ENCODE data around the gene RUVBL2. TPM values are rescaled to one million over a fixed set of nuclear protein-coding genes. Genes with fewer than 3 reads are reported as not detected.

The RUVBL2 gene
- total RNA-seq, 1 donor from 2014 or later, result 64.2 TPM

GRCh38 chr19:48968179-48968661 is 25.5 kb upstream of the RUVBL2 start:
- H3K27ac Mint-ChIP-seq (ENCODE audit: unreplicated experiment), result peak overlapping the region; percentile 98
- no peaks in the 10 kb centered on the region for H3K27me3 Mint-ChIP-seq (ENCODE audit: unreplicated experiment)
- TF ChIP-seq CTCF (IDR thresholded peaks at IDR 0.05), result no peak
- H3K36me3 Mint-ChIP-seq (ENCODE audit: unreplicated experiment), result peaks cover 17% of the 10 kb centered on the region
- no peaks in the 10 kb centered on the region for H3K9me3 Mint-ChIP-seq (ENCODE audit: unreplicated experiment)
- H3K4me3 Mint-ChIP-seq (ENCODE audit: unreplicated experiment), result peak overlapping the region; percentile 30
- DNase-seq (ENCODE audit: extremely low spot score, unreplicated experiment), result no peak
- H3K4me1 Mint-ChIP-seq (ENCODE audit: unreplicated experiment), result peaks cover 43% of the 10 kb centered on the region

GRCh38 chr19:48968813-48969218 is 24.9 kb upstream of the RUVBL2 start:
- Mint-ChIP-seq H3K27me3 (ENCODE audit: unreplicated experiment) (no peaks in the 10 kb centered on the region), H3K27ac (ENCODE audit: unreplicated experiment) (no peak overlapping the region), H3K4me1 (ENCODE audit: unreplicated experiment) (peaks cover 37% of the 10 kb centered on the region), H3K9me3 (ENCODE audit: unreplicated experiment) (no peaks in the 10 kb centered on the region), H3K36me3 (ENCODE audit: unreplicated experiment) (peaks cover 17% of the 10 kb centered on the region), H3K4me3 (ENCODE audit: unreplicated experiment) (no peak overlapping the region)
- no peak for TF ChIP-seq CTCF (IDR thresholded peaks at IDR 0.05)
- DNase-seq (ENCODE audit: extremely low spot score, unreplicated experiment), result no peak

GRCh38 chr19:48969276-48970138 is 24.2 kb upstream of the RUVBL2 start:
- Mint-ChIP-seq H3K9me3 (ENCODE audit: unreplicated experiment) (no peaks in the 10 kb centered on the region), H3K27ac (ENCODE audit: unreplicated experiment) (no peak overlapping the region), H3K36me3 (ENCODE audit: unreplicated experiment) (peaks cover 17% of the 10 kb centered on the region), H3K4me3 (ENCODE audit: unreplicated experiment) (no peak overlapping the region), H3K4me1 (ENCODE audit: unreplicated experiment) (peaks cover 31% of the 10 kb centered on the region), H3K27me3 (ENCODE audit: unreplicated experiment) (no peaks in the 10 kb centered on the region)
- no peak for DNase-seq (ENCODE audit: extremely low spot score, unreplicated experiment)
- no peak for TF ChIP-seq CTCF (IDR thresholded peaks at IDR 0.05)

- Mint-ChIP-seq H3K36me3 (ENCODE audit: unreplicated experiment) (peaks cover 17% of the 10 kb centered on the region), H3K27ac (ENCODE audit: unreplicated experiment) (no peak overlapping the region), H3K9me3 (ENCODE audit: unreplicated experiment) (no peaks in the 10 kb centered on the region), H3K4me3 (ENCODE audit: unreplicated experiment) (no peak overlapping the region), H3K27me3 (ENCODE audit: unreplicated experiment) (no peaks in the 10 kb centered on the region), H3K4me1 (ENCODE audit: unreplicated experiment) (peaks cover 28% of the 10 kb centered on the region)
- TF ChIP-seq CTCF (IDR thresholded peaks at IDR 0.05), result no peak
- no peak for DNase-seq (ENCODE audit: extremely low spot score, unreplicated experiment)
Measured at GRCh38 chr19:48970139-48970766, 23.4 kb upstream of the RUVBL2 start.

GRCh38 chr19:48970923-48971395 is 22.7 kb upstream of the RUVBL2 start:
- no peaks in the 10 kb centered on the region for H3K9me3 Mint-ChIP-seq (ENCODE audit: unreplicated experiment)
- peaks cover 26% of the 10 kb centered on the region for H3K4me1 Mint-ChIP-seq (ENCODE audit: unreplicated experiment)
- no peak overlapping the region for H3K27ac Mint-ChIP-seq (ENCODE audit: unreplicated experiment)
- peak; percentile 90 for DNase-seq (ENCODE audit: extremely low spot score, unreplicated experiment)
- peaks cover 15% of the 10 kb centered on the region for H3K36me3 Mint-ChIP-seq (ENCODE audit: unreplicated experiment)
- no peak overlapping the region for H3K4me3 Mint-ChIP-seq (ENCODE audit: unreplicated experiment)
- no peaks in the 10 kb centered on the region for H3K27me3 Mint-ChIP-seq (ENCODE audit: unreplicated experiment)
- peak; percentile 95 for TF ChIP-seq CTCF (IDR thresholded peaks at IDR 0.05)
